Endothelial cell of umbilical vein (primary cell): ENCODE measurements around the gene IL17RB. TPM values are rescaled to one million over a fixed set of nuclear protein-coding genes. Genes with fewer than 3 reads are reported as not detected.

Experiments used
- BruUV-seq: library from RNA; stranded (reverse); fragments of 400-500 nt; replicated peaks from 2 replicates; lab custom pipeline; 2021; lab: Mats Ljungman, UMichigan
- CTCF ChIA-PET: fragments of 300-600, 350-600 bp; sonication (Branson Sonifier 250); formaldehyde crosslinking; loops from one replicate; lab custom pipeline; 2021; ENCODE audit warnings: antibody characterized with exemption, inconsistent platforms; lab: Charles Lee
- POLR2A ChIA-PET: fragments of 300-600, 350-600 bp; sonication (Branson Sonifier 250); formaldehyde crosslinking; loops from one replicate; lab custom pipeline; 2021; ENCODE audit warnings: antibody characterized with exemption, inconsistent platforms; lab: Charles Lee
- DNase-seq: peaks from one replicate; pipeline ENCODE4 v3.0.0-alpha.2; 2011; ENCODE audit warnings: low read depth, low spot score
- FAIRE-seq: peaks from 2 replicates; lab custom pipeline; 2011; peaks lifted over from hg19 to GRCh38; lab: Jason Lieb, UNC
- H2AFZ ChIP-seq: 2 replicates; pipeline ENCODE4 v1.6.0; 2012; ENCODE audit warnings: low read depth, low read length, control low read depth, inconsistent platforms
- H3K27ac ChIP-seq: 2 replicates; pipeline ENCODE4 v1.5.1; 2011; ENCODE audit warnings: low read depth, mild to moderate bottlenecking, control low read depth, low read length, moderate library complexity; ENCODE audit not compliant: insufficient read depth
- H3K27me3 ChIP-seq, 2 experiments: 2 replicates each; pipeline versions ENCODE4 v1.6.0 to v1.6.1; 2011; ENCODE audit warnings: low read length in 2 of 2, mixed read lengths in 1 of 2; ENCODE audit not compliant: control insufficient read depth in 2 of 2, insufficient read depth in 2 of 2
- H3K36me3 ChIP-seq, 2 experiments: 2 replicates in 1 of 2; 3 replicates in 1 of 2; pipeline ENCODE4 v1.5.1; 2011; ENCODE audit warnings: low read length in 2 of 2, mild to moderate bottlenecking in 1 of 2, moderate library complexity in 1 of 2; ENCODE audit not compliant: control insufficient read depth in 2 of 2, insufficient read depth in 2 of 2; ENCODE audit errors: extremely low read depth in 1 of 2
- H3K4me1 ChIP-seq: 3 replicates; pipeline ENCODE4 v1.5.1; 2011; ENCODE audit warnings: mild to moderate bottlenecking, low read length; ENCODE audit not compliant: control insufficient read depth, insufficient read depth; ENCODE audit errors: extremely low read depth
- H3K4me2 ChIP-seq: 2 replicates; pipeline ENCODE4 v1.6.1; 2011; ENCODE audit warnings: low read length, control low read depth, mixed read lengths; ENCODE audit not compliant: insufficient read depth
- H3K4me3 ChIP-seq, 3 experiments: fragments of 200-600 bp in 1 of 3; sonication (generic), shearing (Covaris generic) in 1 of 3; replicated peaks in 1 of 3; 2 replicates each; pipeline ENCODE4 v1.5.1; 2011 to 2016; ENCODE audit warnings: control low read depth in 3 of 3, low read length in 3 of 3, mild to moderate bottlenecking in 2 of 3, inconsistent platforms in 1 of 3, low read depth in 1 of 3, moderate library complexity in 1 of 3; ENCODE audit not compliant: insufficient read depth in 1 of 3
- H3K79me2 ChIP-seq: 2 replicates; pipeline ENCODE4 v1.6.0; 2012; ENCODE audit warnings: low read length, inconsistent platforms; ENCODE audit not compliant: control insufficient read depth, insufficient read depth
- H3K9ac ChIP-seq: replicated peaks from 2 replicates; pipeline ENCODE3; 2011; ENCODE audit warnings: low read length, control low read depth; ENCODE audit not compliant: insufficient read depth; ENCODE audit errors: extremely low read depth
- H3K9me1 ChIP-seq: replicated peaks from 3 replicates; pipeline ENCODE4 v1.6.0; 2011; ENCODE audit warnings: mild to moderate bottlenecking, low read length; ENCODE audit not compliant: control insufficient read depth, insufficient read depth; ENCODE audit errors: extremely low read depth
- H3K9me3 ChIP-seq: replicated peaks from 2 replicates; pipeline ENCODE4 v1.5.1; 2012; ENCODE audit warnings: low read length, inconsistent platforms; ENCODE audit not compliant: control insufficient read depth, insufficient read depth
- H4K20me1 ChIP-seq: replicated peaks from 2 replicates; pipeline ENCODE3; 2011; ENCODE audit warnings: mild to moderate bottlenecking, low read length; ENCODE audit not compliant: control insufficient read depth, insufficient read depth; ENCODE audit errors: extremely low read depth
- EZH2 ChIP-seq: IDR thresholded peaks from 2 replicates; pipeline ENCODE4 v1.6.1; 2012; ENCODE audit warnings: borderline replicate concordance, low read depth, mild to moderate bottlenecking, moderate library complexity, low read length, inconsistent platforms; ENCODE audit not compliant: severe bottlenecking
- FOS ChIP-seq: IDR thresholded peaks from 2 replicates; pipeline ENCODE4 v1.6.1; 2011; ENCODE audit warnings: mild to moderate bottlenecking, low read length, moderate library complexity, borderline replicate concordance; ENCODE audit not compliant: insufficient read depth
- GATA2 ChIP-seq: IDR thresholded peaks from 2 replicates; pipeline ENCODE4 v1.7.0; 2011; ENCODE audit warnings: low read depth, mild to moderate bottlenecking, moderate library complexity, mixed read lengths, low read length; ENCODE audit not compliant: insufficient read length, insufficient read depth
- JUN ChIP-seq: IDR thresholded peaks from 2 replicates; pipeline ENCODE4 v1.6.1; 2011; ENCODE audit warnings: borderline replicate concordance, low read depth; ENCODE audit not compliant: insufficient read length, insufficient read depth
- MYC ChIP-seq: IDR thresholded peaks from one replicate; pipeline ENCODE4 v1.6.1; 2011; ENCODE audit warnings: mild to moderate bottlenecking, low read depth, low read length
- POLR2A ChIP-seq: IDR thresholded peaks from 2 replicates; pipeline ENCODE4 v1.6.1; 2012; ENCODE audit warnings: low read depth, mild to moderate bottlenecking, control low read depth, low read length
- POLR2AphosphoS5 ChIP-seq: IDR thresholded peaks from 2 replicates; pipeline ENCODE4 v1.6.1; 2012; ENCODE audit warnings: low read depth, mild to moderate bottlenecking, control low read depth, low read length, moderate library complexity; ENCODE audit not compliant: insufficient read depth
- dilution Hi-C: fragments of 300-500 bp; cut with MboI; formaldehyde crosslinking; loops from one replicate; pipeline ENCODE4 v1.15.0; 2019; ENCODE audit warnings: low sequenced_read_pairs; ENCODE audit not compliant: extremely low pct_ligation_motif_present
- intact Hi-C: fragments of 100-400 bp; cut with micrococcal nuclease; formaldehyde crosslinking; loops from one replicate; pipeline ENCODE4 v1.10.0; 2022
- polyA plus RNA-seq, 4 experiments: library from polyadenylated mRNA; depleted of rRNA in 3 of 4; stranded (reverse) in 3 of 4; unstranded in 1 of 4; fragments of >200 nt; gene quantifications; 2 replicates each; pipeline versions ENCODE4 v1.2.1 to v1.2.3, GENCODE V29; 2011 to 2012; ENCODE audit warnings: missing spikeins in 1 of 4
- total RNA-seq: library from RNA; stranded (reverse); gene quantifications from 2 replicates; pipeline ENCODE4 v1.2.3, GENCODE V29; 2021
- TF ChIP-seq, protein P1 (sequence below): IDR thresholded peaks from 2 replicates; pipeline ENCODE4 v1.6.1; 2011; ENCODE audit not compliant: insufficient read depth, insufficient read length
- TF ChIP-seq, protein P2 (sequence below), 2 donors: IDR thresholded peaks; 1 replicate in 1 of 2; 2 replicates in 1 of 2; pipeline ENCODE4 v1.5.1; 2011; ENCODE audit warnings: low read length in 2 of 2, mild to moderate bottlenecking in 2 of 2, moderate library complexity in 2 of 2, control low read depth in 1 of 2, inconsistent platforms in 1 of 2, low read depth in 1 of 2; ENCODE audit not compliant: insufficient read depth in 1 of 2; ENCODE audit errors: extremely low read depth in 1 of 2

The IL17RB gene
- total and polyA plus RNA-seq, 2 donors (not counting 3 experiments of a cell fraction or from before 2014, with no cell fraction given) = 0.04 TPM; not detected in 1

DNA sequence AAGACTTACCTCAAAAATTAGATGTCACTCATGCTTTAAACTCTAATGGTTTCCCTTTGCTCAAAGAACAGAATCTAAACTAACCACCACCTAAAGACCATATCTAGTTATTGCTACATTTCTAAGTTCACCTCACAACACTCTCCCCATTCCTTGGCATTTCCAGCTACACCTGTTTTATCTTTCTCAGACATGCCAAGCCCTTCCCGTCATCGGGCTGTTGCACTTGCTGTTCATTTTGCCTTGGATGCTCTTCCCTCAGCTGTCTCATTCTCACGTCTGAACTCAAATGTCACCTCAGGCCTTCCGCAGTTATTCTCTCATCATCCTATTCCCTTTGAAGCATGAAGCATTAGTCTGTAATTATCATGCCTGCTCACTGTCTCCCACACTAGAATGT lies 36.6 kb downstream of the IL17RB start:
- Histone ChIP-seq H3K4me2 (no peak overlapping the region), H3K27me3 (no peaks in the 10 kb centered on the region), H3K4me1 (peaks cover 10% of the 10 kb centered on the region), H3K36me3 (peaks cover 6 to 21% of the 10 kb centered on the region in 2 experiments), H4K20me1 (no peaks in the 10 kb centered on the region), H3K4me3 (no peak overlapping the region), H3K9me1 (no peaks in the 10 kb centered on the region), H3K79me2 (peaks cover 13% of the 10 kb centered on the region), H3K9ac (no peak overlapping the region), H3K9me3 (no peaks in the 10 kb centered on the region), H2AFZ (no peak overlapping the region), H3K27ac (no peak overlapping the region)
- POLR2A ChIA-PET = interaction anchor here (2.2 kb wide), 1 partner anchor 9 kb away, joined by 6 read pairs; the partner anchor contains the start of gene SELENOK
- DNase-seq = no peak
- intact Hi-C loops = no loop called here
- no peak for TF ChIP-seq MYC
- TF ChIP-seq, protein P1, sequence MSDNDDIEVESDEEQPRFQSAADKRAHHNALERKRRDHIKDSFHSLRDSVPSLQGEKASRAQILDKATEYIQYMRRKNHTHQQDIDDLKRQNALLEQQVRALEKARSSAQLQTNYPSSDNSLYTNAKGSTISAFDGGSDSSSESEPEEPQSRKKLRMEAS = no peak
- TF ChIP-seq EZH2 = no peak
- no peak for TF ChIP-seq JUN
- no peak for TF ChIP-seq FOS
- no peak for TF ChIP-seq POLR2A
- no peak for TF ChIP-seq POLR2AphosphoS5
- no peak for TF ChIP-seq GATA2
- TF ChIP-seq, protein P2, sequence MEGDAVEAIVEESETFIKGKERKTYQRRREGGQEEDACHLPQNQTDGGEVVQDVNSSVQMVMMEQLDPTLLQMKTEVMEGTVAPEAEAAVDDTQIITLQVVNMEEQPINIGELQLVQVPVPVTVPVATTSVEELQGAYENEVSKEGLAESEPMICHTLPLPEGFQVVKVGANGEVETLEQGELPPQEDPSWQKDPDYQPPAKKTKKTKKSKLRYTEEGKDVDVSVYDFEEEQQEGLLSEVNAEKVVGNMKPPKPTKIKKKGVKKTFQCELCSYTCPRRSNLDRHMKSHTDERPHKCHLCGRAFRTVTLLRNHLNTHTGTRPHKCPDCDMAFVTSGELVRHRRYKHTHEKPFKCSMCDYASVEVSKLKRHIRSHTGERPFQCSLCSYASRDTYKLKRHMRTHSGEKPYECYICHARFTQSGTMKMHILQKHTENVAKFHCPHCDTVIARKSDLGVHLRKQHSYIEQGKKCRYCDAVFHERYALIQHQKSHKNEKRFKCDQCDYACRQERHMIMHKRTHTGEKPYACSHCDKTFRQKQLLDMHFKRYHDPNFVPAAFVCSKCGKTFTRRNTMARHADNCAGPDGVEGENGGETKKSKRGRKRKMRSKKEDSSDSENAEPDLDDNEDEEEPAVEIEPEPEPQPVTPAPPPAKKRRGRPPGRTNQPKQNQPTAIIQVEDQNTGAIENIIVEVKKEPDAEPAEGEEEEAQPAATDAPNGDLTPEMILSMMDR (IDR thresholded peaks at IDR 0.05; ENCODE audit: extremely low read depth in 1 of 2, insufficient read depth in 1 of 2, low read depth in 1 of 2, low read length in 2 of 2) = no peak
- FAIRE-seq = no peak
- CTCF ChIA-PET = interaction anchor here (1.4 kb wide), 1 partner anchor 8 kb away, joined by 4 read pairs; the partner anchor contains the start of gene SELENOK
- no TSS peak for BruUV-seq
- dilution Hi-C loops = no loop called here
